VCaP (cell line): ENCODE measurements around the gene FCN2.

Source experiments
- H3K27ac ChIP-seq: fragments of 450-650 bp; 2 replicates; pipeline ENCODE4 v1.5.1; 2017
- CTCF ChIP-seq: fragments of 450-650 bp; conservative IDR thresholded peaks from 2 replicates; pipeline ENCODE4 v1.5.1; 2017; ENCODE audit warnings: mild to moderate bottlenecking, moderate library complexity

The FCN2 gene

GRCh38 chr9:134847752-134848432, 32.7 kb upstream of the FCN2 start:
- no peak for TF ChIP-seq CTCF
- no peak overlapping the region for H3K27ac ChIP-seq

- no peak overlapping the region for H3K27ac ChIP-seq
- no peak for TF ChIP-seq CTCF
These were observed 32.1 kb upstream of the FCN2 start for GRCh38 chr9:134848504-134848903.

GRCh38 chr9:134850611-134851010, 30.0 kb upstream of the FCN2 start:
- no peak overlapping the region for H3K27ac ChIP-seq
- no peak for TF ChIP-seq CTCF

- no peak overlapping the region for H3K27ac ChIP-seq
- TF ChIP-seq CTCF, result no peak
These were observed 29.6 kb upstream of the FCN2 start for GRCh38 chr9:134851020-134851419.

GRCh38 chr9:134852906-134853654, 27.5 kb upstream of the FCN2 start:
- no peak for TF ChIP-seq CTCF

GRCh38 chr9:134853893-134854292, 26.7 kb upstream of the FCN2 start:
- no peak for TF ChIP-seq CTCF
- H3K27ac ChIP-seq, result no peak overlapping the region

More at GRCh38 chr9:134852906-134853654, 27.5 kb upstream of the FCN2 start:
- H3K27ac ChIP-seq, result no peak overlapping the region

GRCh38 chr9:134854541-134854981, 26.0 kb upstream of the FCN2 start:
- TF ChIP-seq CTCF, result no peak
- H3K27ac ChIP-seq, result no peak overlapping the region
